GM12891 (cell line): Measurements from ENCODE around the gene HLX.

ENCODE experiments used
- POLR2A ChIP-seq: IDR thresholded peaks from 2 replicates; pipeline ENCODE4 v1.6.1; 2011; ENCODE audit warnings: low read depth, low read length, control low read depth
- POLR2AphosphoS5 ChIP-seq: IDR thresholded peaks from 2 replicates; pipeline ENCODE4 v1.6.1; 2011; ENCODE audit warnings: low read depth, low read length, control low read depth
- TAF1 ChIP-seq: IDR thresholded peaks from 2 replicates; pipeline ENCODE4 v1.6.1; 2011; ENCODE audit warnings: low read depth, low read length, control low read depth

DNA sequence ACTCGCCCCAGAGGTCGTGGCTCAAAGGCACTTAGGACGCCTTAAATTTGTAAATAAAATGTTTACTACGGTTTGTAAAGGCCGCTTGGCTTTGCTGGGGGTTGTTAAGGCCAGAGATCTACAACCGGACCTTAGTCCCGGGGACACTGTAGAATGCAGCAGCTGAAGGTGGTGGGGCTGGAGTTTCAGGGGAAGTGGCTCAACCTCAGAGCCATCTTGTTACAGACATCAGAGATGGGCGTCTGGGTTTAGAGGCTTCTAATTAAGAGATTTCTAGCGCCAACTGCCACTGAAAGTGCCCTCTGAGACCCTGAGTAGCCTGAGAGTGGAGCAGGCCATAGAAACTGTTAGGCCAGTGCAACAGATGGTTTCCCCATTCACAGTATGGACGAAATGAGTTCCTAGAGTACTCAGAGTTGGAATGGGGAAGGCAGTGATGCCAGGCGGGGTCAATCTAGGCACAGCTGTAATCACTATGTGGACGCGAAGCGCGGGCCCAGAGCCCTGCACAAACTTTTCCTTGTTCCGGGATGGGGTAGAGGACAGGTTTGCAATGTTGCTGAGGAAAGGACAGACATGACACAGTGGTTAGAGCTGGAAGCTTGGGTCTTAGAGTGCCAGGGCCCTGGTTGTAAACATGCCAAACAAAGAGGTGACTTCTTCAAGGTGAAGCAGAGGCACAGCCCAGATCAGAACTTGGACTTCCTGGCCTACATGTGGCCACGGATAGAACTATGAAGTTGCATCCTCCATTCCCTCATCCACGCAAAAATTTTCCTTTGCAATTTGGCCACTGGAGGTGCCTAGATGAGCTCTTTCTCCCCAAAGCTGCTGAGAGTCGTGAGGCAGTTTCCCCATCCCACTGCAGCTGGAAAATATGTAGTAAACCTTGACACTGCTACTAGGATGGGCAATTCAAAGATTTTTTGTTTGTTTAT, 6.0 kb downstream of the HLX start:
- TF ChIP-seq POLR2A = no peak
- TF ChIP-seq POLR2AphosphoS5 = no peak
- no peak for TF ChIP-seq TAF1
